ENCODE measurements around the gene KCNA2. TPM values are rescaled to one million over a fixed set of nuclear protein-coding genes. Genes with fewer than 3 reads are reported as not detected.

The KCNA2 gene
- total RNA-seq, 4 donors from 2014 or later, result 0.31 to 2.9 (median 1.0) TPM

DNA sequence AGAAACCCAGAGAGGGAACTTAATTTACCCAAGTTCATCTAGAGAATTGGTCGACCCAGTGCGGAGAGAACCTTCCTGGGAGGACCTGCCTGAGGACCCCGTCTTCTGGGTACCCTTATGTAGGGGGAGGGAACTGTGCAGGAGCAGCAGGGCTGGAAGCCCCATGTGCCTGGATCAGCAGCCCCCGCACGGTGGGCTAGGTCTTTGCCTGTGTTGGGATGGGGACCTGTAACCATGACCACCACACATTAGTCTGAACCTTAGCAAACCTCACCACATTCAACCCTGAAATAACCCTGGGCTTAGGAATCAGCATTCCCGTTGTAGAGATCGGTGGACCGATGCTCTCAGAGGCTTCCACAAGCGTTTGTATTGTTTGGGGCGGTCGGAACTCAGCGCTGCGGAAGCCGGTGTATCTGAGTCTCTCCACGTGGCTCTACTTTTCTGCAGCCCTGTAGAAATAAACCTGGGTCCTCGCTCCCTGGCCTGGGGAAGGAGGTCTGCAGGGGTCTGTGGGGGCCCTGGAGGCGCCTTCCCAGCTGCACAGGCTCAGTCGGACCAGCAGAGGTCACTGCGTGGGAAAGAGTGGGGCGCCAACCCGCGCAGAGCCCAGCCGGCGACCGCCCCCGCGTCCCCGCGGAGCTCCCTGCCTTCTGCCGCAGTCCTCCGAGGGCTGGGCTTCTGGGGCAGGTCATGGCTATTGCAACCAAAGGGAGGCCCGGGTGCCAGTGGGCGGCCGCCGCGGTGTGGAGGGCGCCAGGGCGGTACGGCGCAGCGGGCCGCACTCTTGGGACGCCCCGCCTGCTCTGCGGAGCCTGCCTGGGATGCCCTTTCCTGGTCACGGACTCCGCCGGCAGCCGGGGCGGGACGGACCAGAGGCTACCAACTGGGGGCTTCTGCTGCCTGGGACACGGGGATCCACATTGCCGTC, 51.0 kb downstream of the KCNA2 start:
- peak overlapping the region; percentile 39 to 56 (median 48) for H3K4me3 ChIP-seq
- intact Hi-C loops (cut with DNase I; ENCODE audit: low total_unique reads) (loop anchor here (1.0 kb wide), 1 partner anchor 60 kb away; no protein-coding TSS in a partner anchor), in situ Hi-C loops (cut with MboI; ENCODE audit: low sequenced_read_pairs in 4 of 4) (loop anchor here in 2 of 4 donors (5.0 to 10.0 kb wide), 2 partner anchors 57 to 60 kb away; no protein-coding TSS in a partner anchor)
- peaks cover 5 to 13% (median 10%) of the 10 kb centered on the region in 3 donors for H3K27me3 ChIP-seq
- H3K27ac ChIP-seq, result peak overlapping the region in 1 of 4 donors; percentile 23
- H3K4me1 ChIP-seq, result no peaks in the 10 kb centered on the region
- TF ChIP-seq, protein P1, sequence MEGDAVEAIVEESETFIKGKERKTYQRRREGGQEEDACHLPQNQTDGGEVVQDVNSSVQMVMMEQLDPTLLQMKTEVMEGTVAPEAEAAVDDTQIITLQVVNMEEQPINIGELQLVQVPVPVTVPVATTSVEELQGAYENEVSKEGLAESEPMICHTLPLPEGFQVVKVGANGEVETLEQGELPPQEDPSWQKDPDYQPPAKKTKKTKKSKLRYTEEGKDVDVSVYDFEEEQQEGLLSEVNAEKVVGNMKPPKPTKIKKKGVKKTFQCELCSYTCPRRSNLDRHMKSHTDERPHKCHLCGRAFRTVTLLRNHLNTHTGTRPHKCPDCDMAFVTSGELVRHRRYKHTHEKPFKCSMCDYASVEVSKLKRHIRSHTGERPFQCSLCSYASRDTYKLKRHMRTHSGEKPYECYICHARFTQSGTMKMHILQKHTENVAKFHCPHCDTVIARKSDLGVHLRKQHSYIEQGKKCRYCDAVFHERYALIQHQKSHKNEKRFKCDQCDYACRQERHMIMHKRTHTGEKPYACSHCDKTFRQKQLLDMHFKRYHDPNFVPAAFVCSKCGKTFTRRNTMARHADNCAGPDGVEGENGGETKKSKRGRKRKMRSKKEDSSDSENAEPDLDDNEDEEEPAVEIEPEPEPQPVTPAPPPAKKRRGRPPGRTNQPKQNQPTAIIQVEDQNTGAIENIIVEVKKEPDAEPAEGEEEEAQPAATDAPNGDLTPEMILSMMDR (IDR thresholded peaks at IDR 0.05 in 4 of 5, conservative IDR thresholded peaks at IDR 0.05 in 1 of 5), result peak; percentile 35 to 73 (median 66)
- TF ChIP-seq POLR2A (IDR thresholded peaks at IDR 0.05), result no peak
- DNase-seq, result no peak
- peak; percentile 56 to 67 for ATAC-seq
- H3K9me3 ChIP-seq, result no peaks in the 10 kb centered on the region
- H3K36me3 ChIP-seq, result no peaks in the 10 kb centered on the region

DNA sequence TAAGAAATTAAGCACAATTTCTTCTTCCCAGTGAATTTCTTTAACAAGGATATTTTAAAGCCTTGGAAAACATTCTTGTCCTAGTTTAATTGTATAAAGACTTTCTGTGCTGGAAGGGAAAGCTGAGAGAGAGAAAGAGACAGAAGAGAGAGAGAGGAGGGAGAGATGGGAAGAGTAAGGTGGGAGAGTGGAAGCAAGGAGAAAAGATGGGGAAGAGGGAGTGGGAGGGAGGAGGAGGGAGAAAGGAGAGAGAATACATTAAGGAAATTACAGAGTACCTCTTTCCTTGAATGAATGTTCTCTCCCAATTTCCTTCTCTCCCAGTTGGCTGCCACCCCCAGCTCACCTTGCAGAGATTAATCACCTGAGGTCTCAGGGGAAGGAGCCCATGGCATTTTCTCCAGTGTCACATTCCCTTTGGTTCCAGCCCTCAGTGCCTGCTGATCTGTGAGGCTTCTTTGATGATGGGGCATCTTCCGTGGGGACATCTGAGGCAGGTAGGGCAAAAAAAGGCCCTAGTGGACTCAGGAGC, 54.8 kb downstream of the KCNA2 start:
- ATAC-seq, result no peak
- Histone ChIP-seq H3K36me3 (no peaks in the 10 kb centered on the region), H3K4me1 (no peaks in the 10 kb centered on the region), H3K4me3 (no peak overlapping the region), H3K9me3 (no peaks in the 10 kb centered on the region), H3K27me3 (peaks cover 5 to 13% (median 10%) of the 10 kb centered on the region in 3 donors), H3K27ac (no peak overlapping the region)
- intact Hi-C loops (cut with DNase I; ENCODE audit: low total_unique reads) (no loop called here), in situ Hi-C loops (cut with MboI; ENCODE audit: low sequenced_read_pairs in 4 of 4) (loop anchor here in 1 of 4 donors (10.0 kb wide), 1 partner anchor 63 kb away; no protein-coding TSS in a partner anchor)
- no peak for DNase-seq
- TF ChIP-seq, protein P1 (IDR thresholded peaks at IDR 0.05 in 4 of 5, conservative IDR thresholded peaks at IDR 0.05 in 1 of 5), result no peak
- no peak for TF ChIP-seq POLR2A (IDR thresholded peaks at IDR 0.05)

DNA sequence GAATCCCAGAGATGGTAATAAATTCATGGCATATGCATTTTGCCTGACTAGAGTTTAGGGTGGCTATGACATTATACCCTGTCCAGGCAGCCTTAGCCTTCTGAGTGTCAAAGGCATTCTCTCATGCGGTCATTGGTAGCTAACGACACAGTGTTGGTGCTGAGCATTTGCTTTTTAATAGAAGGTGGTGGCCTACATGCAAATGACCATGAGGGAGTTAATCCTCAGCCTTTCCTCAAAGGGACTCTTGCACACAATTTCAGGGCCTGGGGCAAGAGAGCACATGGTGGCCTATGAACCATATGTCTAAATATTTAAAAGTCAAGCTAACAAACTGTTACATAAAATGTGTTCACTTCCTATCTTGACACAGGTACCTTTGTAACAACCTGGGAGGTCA, 56.3 kb downstream of the KCNA2 start:
- H3K27ac ChIP-seq, result no peak overlapping the region
- peaks cover under 1 to 12% (median 3%) of the 10 kb centered on the region in 3 donors for H3K27me3 ChIP-seq
- H3K4me3 ChIP-seq, result no peak overlapping the region
- in situ Hi-C loops (cut with MboI; ENCODE audit: low sequenced_read_pairs in 4 of 4), result loop anchor here in 1 of 4 donors (10.0 kb wide), 1 partner anchor 65 kb away; no protein-coding TSS in a partner anchor
- intact Hi-C loops (cut with DNase I; ENCODE audit: low total_unique reads), result no loop called here
- H3K9me3 ChIP-seq, result no peaks in the 10 kb centered on the region
- H3K36me3 ChIP-seq, result no peaks in the 10 kb centered on the region
- H3K4me1 ChIP-seq, result no peaks in the 10 kb centered on the region
- no peak for TF ChIP-seq POLR2A (IDR thresholded peaks at IDR 0.05)
- TF ChIP-seq, protein P1 (IDR thresholded peaks at IDR 0.05 in 4 of 5, conservative IDR thresholded peaks at IDR 0.05 in 1 of 5), result no peak
- ATAC-seq, result no peak
- no peak for DNase-seq

DNA sequence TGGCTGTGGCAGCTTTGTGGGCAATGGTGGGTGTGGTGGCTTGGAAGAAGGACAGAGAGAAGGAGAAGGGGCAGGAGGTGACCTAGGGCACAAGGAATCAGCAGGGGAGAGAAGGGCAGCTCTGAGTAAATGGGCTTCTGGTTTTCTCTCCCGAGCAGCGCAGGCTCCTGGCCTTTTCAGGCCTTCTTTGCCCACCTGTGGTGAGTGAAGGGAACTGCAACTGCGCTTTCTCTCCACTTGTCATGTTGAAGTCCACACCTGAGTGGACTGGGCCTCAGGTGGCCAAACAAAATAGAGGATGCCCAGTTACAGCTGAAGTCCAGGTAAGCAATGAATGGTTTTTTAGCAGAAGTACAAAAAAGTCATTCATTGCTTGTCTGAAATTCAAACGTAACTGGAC, 57.8 kb downstream of the KCNA2 start:
- intact Hi-C loops (cut with DNase I; ENCODE audit: low total_unique reads) (no loop called here), in situ Hi-C loops (cut with MboI; ENCODE audit: low sequenced_read_pairs in 4 of 4) (no loop called here)
- Histone ChIP-seq H3K36me3 (no peaks in the 10 kb centered on the region), H3K9me3 (no peaks in the 10 kb centered on the region), H3K27me3 (peaks cover 0 to 6% (median 0%) of the 10 kb centered on the region in 3 donors), H3K4me1 (no peaks in the 10 kb centered on the region), H3K4me3 (no peak overlapping the region), H3K27ac (no peak overlapping the region)
- TF ChIP-seq, protein P1 (IDR thresholded peaks at IDR 0.05 in 4 of 5, conservative IDR thresholded peaks at IDR 0.05 in 1 of 5), result peak in 1 of 5 experiments; percentile 25
- TF ChIP-seq POLR2A (IDR thresholded peaks at IDR 0.05), result no peak
- ATAC-seq (no peak), DNase-seq (no peak)

Measured in gastrocnemius medialis (tissue), 4 donors.